ENCODE measurements around the gene IL11.

The IL11 gene

DNA sequence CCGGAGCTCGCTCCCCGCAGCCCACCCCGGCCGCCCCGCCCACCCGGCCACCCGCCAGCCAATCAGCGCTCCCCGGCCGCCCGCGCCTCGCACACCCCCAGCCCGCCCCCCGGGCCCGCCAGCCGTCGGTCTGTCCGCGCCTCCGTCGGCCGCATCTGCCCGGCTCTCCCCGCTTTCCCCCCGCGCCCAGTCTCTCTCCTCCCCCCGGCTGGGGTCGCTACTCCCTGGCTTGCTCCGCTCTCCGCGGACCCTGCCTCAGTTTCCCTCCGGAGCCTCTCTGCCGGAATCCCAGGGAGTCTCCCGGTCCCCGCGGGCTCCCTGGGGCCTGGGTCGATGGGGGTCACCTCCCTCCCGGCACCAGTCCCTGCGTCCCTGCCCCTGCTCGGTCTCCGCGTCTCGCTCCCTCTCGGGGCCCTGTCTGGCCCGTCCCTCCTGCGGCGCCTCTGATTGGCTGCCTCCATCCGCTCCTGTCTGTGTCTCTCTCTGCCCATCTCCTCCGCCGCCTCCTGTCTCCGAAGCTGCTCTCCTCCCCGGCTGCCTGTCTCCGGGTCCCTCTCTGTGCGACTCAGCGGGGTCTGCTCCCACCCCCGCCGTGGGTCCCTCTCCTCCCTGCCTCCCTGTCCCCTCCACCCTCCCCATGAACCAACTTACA lies 484 bp downstream of the IL11 start:
- DNase-seq: peak; percentile 10

DNA sequence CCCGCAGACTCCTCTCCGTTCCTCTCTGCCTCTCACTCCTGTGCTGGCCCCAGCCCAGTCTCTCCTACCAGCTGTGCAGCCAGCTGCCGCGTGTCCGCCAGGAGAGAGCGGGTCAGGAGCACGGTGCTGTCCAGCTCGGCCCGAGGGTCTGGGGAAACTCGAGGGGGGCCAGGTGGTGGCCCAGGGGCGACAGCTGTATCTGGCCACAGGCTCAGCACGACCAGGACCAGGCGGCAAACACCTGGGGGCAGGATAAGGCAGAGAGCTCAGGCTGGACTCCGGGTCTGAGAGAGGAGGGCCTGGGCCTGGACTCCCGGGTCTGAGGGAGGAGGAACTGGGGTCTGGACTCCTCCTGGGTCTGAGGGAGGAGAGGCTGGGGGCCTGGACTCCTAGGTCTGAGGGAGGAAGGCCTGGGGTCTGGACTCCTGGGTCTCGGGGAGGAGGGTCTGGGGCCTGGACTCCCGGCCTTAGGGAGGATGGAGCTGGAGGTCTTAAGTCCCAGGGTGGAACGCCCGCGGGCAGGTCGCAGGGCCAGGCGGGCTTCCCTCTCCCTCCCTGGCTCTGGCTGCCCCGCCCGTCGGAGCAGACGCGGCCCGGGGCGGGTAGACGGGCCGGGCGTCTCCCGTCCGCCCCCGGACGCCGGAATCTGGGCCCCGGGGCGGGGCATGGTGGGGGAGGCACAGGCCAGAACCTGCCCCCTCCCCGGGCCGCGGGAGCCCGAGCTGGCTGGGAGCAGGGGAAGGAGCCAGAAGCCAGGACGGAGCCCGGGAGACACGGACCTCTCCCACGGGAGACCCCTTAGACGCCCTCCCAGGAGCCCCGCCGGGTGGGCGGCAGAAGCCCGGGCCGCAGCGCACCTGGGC lies 1.3 kb downstream of the IL11 start:
- DNase-seq: no peak

- no peak for DNase-seq
Measured at GRCh38 chr19:55368106-55368505, 2.2 kb downstream of the IL11 start.

GRCh38 chr19:55366790-55367189 lies 3.5 kb downstream of the IL11 start:
- no peak for DNase-seq

DNA sequence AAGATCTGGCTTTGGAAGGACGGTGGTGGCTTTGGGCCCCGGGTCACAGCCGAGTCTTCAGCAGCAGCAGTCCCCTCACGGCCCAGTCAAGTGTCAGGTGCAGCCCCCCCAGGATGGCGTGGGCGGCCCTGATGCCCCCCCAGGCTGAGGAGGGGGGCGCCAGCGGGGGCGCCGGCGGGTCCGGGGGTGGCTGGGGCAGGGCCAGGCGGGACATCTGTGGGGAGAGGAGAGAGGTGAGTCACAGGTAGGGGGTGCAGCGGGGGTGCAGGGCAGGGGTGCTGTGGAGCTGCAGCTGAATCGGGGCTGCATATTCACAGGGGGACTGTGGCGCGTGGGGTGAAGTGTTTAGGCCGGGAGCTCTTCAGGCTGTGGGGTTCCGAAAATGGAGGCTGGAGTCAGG lies 4.3 kb downstream of the IL11 start:
- no peak for DNase-seq

DNA sequence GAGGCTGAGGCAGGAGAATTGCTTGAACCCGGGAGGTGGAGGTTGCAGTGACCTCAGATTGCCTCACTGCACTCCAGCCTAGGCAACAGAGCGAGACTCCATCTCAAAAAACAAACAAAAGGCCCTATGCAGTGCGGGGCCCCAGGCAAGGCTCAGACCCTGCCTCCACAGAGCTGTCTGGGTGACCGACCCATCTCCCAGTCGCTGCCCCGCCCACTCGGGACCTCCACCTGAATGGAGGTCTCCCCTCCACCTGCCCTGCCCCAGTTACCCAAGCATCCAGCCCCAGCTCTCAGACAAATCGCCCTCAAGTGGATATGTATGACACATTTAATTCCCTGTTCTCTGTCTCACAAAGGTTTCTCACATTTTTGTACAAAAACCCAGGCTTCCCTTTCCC lies 5.0 kb downstream of the IL11 start:
- DNase-seq: no peak

DNA sequence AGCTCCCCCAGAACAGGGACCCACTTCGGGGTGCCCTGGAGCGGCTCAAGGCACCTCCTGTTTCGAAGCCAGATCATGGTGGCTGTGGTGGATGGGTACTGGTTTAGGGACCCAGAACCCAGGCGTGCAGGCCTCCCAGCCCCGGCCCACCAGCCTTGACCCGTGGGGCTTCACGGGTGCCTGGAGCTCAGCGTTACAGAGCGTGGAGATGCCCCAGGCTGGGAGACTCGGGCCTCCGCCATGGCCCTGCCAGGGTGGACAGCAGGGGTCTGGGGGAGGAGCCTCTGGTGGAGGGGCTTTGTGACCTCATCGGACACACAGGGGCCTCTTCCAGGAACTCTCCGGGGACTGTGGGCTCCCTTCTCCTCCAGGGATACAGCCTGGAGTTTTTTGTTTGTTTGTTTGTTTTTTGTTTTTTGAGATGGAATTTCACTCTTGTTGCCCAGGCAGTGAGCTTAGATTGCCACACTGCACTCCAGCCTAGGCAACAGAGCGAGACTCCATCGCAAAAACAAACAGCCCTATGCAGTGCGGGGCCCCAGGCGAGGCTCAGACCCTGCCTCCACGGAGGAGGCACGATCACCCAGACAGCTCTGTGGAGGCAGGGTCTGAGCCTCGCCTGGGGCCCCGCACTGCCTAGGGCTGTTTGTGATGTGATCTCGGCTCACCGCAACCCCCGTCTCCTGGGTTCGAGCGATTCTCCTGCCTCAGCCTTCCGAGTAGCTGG lies 7.1 kb downstream of the IL11 start, which contains the start of gene GARIN5B:
TSS of gene GARIN5B (minus strand) at position 271 of the 727 bp plus-strand sequence. CDS start at position 77, 194 bp downstream.
- DNase-seq: no peak

DNA sequence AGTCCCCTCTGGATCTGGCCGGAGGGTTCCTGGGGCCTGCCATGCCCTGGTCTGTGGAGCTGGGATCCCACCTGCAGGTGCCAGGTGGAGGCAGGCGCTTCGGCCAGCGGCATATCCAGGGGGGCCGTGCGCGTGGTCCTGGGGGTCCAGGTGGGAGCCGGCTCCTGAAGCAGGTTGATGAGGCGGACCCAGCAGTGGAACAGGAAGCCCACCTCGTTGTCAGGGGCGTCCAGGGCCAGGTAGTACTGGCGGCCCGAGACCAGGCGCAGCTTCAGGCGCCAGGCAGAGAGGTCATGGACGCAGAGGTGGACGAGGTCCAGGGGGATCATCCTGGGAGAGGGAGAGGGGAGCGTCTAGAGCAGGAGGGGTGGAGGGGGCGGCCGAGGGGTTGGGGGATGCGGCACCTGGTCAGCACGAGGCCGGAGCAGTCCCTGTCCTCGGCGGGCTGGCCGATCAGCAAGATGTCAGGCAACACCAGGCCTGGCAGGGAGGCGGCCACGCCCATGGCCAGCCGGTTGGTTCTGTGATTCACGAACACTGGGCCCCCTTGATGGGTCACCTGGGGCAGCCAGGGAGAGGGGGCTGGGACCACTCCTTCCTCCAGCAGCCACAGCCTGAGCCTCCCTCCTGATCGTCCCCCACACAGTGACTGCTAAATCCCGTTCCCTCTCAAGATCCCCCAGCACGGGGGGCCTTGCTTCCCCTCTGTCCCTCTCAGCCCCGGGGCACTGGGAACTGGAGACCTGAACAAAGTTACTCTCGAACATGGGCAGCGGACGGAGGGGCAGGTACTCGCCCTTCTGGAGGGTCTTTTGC lies 7.9 kb downstream of the IL11 start:
- no peak for DNase-seq

GRCh38 chr19:55360902-55361301 lies 9.4 kb downstream of the IL11 start:
- no peak for DNase-seq

GRCh38 chr19:55358943-55359908 lies 11.0 kb downstream of the IL11 start:
- DNase-seq: peak; percentile 63

DNA sequence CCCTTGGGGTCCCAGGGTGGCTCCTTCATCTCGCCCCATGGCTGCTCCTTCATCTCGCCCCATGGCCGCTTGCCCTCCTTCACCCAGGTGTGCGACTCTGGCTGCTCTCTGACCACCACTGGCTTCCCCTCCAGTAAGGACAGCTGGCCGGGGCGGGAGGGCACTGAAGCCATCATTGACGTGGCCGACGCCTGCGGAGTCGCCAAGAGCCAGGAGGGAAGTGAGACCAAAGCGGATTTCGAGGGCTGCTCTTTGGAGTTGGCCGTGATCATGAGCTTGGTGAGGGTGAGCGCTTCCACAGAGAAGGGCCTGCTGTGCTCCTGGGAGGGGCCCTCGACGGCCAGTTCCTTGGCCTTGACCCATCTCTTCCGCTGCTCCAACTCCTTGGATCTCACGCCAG lies 11.8 kb downstream of the IL11 start:
- no peak for DNase-seq

DNA sequence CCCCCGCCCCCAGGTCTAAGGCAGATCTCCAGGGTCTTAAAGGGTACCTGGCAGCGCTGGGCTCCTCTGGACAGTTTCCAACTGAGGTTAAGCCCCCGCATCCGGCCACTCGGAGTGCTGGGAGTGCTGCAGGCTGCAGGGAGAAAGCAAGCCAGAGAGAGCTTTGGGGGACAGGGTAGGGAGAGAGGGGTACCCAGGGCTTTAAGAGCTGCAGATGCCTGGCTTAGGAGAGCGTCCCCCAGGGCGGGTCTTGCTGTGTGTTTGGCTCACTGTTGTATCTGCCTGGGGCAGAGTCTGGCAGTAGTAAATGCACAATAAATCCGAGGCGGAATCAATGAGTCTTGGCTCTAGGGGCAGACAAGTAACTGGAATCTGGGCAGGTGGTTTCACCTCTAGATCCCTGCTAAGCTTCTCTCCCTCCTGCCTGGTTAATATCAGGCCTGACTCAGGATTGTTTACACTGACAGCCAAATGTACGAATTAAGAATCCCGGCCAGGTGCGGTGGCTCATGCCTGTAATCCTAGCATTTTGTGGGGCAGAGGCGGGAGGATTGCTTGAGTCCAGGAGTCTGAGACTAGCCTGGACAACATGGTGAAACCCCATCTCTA lies 14.9 kb downstream of the IL11 start:
- no peak for DNase-seq

DNA sequence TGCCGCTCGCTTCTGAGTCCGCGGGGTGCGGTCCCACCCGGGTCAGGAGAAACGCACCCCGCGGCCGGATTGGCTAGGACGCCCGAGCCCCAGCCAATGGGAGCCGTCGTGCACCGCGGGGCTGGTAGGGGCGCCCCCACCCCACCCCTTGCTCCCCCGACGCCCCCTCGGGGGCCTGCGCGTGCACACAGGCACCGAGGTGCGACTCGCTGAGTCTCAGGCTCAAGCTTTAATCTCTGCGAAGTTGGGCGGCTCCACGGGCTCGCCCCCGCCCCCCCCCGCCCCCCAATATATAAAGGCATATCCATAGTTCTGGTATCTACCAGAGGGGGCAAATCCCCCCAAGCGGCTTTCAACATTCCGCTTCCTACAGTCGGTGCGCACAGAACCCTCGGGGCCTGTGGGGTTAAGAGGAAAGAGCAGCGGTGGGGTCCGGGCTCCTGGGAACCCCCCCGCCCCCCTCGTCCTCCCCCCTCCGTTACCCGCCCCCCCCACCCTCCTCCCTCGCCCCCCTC lies 15.5 kb downstream of the IL11 start, which contains the start of gene COX6B2:
TSS of gene COX6B2 (minus strand) at position 22 of the 515 bp plus-strand sequence. CDS start 198 bp downstream, outside the sequence.
- DNase-seq: no peak

DNA sequence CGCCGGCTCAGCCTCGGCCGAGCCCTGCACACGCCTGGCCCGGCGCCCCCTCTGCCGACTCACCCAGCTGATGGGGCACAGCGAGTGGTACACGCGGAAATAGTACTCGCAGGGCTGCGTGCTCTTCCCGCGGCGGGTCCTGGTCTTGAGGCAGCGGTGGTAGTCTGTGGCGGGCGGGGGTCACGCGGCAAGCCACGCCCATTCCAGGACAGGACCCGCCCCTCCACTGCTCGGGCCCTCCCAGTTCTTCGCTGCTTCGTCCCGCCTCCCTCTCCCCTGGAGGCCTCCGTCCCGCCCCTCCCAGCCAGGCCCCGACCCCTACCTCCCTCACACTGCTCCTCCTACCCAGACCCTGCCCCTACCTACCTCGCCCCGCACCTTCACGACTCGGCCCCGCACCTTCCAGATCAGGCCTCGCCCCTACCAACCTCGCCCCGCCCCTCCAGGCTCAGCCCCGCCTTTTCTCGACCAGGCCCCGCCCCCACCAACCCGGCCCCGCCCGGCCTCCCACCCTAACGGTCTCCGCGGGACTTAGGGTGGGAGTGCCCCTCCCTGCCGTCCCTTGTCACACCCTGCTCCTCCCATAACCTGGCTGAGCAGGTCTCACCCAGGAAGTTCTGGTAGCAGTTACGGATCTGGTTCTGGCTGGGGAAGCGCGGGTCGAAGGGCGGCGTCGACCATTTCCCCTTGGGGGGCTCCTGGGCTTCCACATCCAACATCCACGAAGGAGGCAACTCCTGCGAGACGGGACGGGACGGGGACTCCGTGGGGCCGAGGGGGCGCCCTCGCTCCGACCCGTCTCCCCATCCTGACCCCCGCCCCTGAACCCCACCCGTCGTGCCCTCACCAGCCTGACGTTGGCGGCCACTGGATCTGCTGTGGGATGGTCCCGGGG lies 16.2 kb downstream of the IL11 start:
- DNase-seq: peak; percentile 26

DNA sequence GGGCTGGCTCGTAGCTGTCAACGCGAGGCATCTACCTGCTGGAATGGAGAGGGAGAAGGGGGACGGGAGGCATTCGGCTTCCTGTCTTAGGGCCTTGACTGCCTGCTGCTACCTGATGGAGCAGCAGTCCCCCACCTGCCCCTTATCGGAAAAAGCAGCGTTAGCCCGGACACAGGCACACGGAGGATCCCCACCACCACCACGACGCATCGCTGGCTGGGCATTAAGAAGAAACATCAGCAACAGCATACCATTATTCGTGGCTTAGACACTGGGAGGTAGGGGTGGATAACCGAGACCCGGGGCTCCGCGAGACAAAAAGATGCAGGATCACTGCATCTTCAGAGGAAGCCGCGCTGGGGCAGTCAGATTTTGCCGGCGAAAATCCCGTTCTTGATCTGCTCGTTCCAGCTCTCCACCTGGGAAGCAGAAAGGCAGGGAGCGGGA lies 16.9 kb downstream of the IL11 start:
- no peak for DNase-seq

DNA sequence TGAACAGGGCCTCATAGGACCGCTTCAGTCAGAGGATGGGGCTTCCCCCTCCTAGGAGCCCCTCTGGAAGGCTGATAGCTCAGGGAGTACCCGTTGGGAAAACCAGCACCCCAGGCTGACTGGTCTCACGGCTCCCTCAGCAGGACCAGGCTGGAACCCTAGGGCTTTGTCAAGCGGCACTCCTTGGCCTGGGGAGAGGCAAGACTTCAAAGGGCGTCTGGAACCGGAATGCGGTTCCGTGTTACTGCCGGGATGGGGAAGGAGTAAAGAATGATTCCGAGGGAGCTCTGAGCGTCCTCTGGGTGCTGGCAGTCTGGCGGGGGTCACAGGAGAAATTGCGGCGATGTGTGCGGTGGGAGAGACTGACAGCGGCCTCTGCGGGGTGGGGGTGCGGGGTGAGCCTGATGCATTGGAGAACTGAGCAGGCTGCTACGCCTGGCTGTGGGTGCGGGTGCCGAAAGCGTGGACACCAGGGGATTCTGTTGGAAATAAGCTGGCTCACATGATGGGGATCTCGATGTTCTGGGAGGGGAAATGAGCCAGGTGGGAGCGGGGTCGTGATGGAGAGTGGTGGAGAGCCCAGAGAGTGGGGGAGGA lies 17.6 kb downstream of the IL11 start:
- DNase-seq: no peak

GRCh38 chr19:55352040-55352439 lies 18.2 kb downstream of the IL11 start:
- no peak for DNase-seq

DNA sequence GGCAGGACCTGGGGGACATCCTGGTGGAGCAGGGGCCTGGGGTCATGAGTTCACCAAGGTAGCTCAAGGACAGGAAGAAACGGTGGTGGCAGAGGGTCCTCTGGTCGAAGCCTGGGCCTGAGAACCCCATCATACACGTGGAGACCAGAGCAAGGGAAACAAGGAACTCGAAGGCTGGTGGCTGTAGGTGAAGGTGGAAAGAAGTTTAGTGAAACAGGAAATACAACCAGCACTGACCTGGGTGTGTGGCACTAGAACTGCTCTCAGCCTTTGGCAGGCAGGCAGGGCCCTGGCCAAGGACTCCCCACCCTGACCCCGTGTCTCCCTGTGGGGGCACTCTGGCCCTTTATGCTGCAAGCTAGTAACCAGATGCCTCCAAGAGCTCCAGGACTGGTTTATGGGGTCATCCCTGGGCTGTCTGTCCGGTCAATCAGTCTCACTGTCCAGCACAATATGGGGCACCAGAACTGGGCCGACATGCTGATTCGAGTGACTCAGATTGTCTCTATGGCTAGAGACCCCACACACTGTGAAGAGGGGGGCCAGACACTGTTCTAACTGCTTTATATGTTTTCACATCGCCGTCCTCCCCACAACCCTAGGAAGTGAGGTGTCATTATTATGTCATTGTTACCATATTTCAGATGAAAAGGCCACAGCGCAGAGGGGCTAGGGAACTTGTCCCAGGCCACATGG lies 19.5 kb downstream of the IL11 start:
- no peak for DNase-seq
